Fibroblast of lung (primary cell): Measurements from ENCODE around the gene ZNF407. TPM values are rescaled to one million over a fixed set of nuclear protein-coding genes. Genes with fewer than 3 reads are reported as not detected.

Experiments used
- DNase-seq, 2 donors: peaks; one replicate each; pipeline versions ENCODE4 v3.0.0 to v3.0.0-alpha.2; 2010; ENCODE audit warnings: low read depth in 2 of 2
- H2AFZ ChIP-seq: 2 replicates; pipeline ENCODE4 v1.5.1; 2012; ENCODE audit warnings: low read length, control low read depth, inconsistent platforms
- H3K27ac ChIP-seq: 2 replicates; pipeline ENCODE4 v1.5.1; 2011; ENCODE audit warnings: low read length, control low read depth; ENCODE audit not compliant: insufficient read depth
- H3K27me3 ChIP-seq: 2 replicates; pipeline ENCODE4 v1.5.1; 2011; ENCODE audit warnings: mild to moderate bottlenecking, low read length; ENCODE audit not compliant: control insufficient read depth, insufficient read depth
- H3K36me3 ChIP-seq: 2 replicates; pipeline ENCODE4 v1.5.1; 2011; ENCODE audit warnings: low read length; ENCODE audit not compliant: control insufficient read depth, insufficient read depth
- H3K4me1 ChIP-seq: 2 replicates; pipeline ENCODE4 v1.5.1; 2011; ENCODE audit warnings: low read length; ENCODE audit not compliant: control insufficient read depth, insufficient read depth; ENCODE audit errors: extremely low read depth
- H3K4me2 ChIP-seq: 2 replicates; pipeline ENCODE4 v1.5.1; 2011; ENCODE audit warnings: low read length, control low read depth; ENCODE audit not compliant: insufficient read depth; ENCODE audit errors: extremely low read depth
- H3K4me3 ChIP-seq, 4 experiments: fragments of 200-600 bp in 1 of 4; sonication (generic) in 1 of 4; replicated peaks in 1 of 4; 2 replicates each; pipeline ENCODE4 v1.5.1; 2011 to 2016; ENCODE audit warnings: low read length in 4 of 4, low read depth in 3 of 4, mild to moderate bottlenecking in 3 of 4, control low read depth in 2 of 4, inconsistent platforms in 1 of 4, mixed read lengths in 1 of 4; ENCODE audit not compliant: insufficient read depth in 1 of 4; ENCODE audit errors: control extremely low read depth in 1 of 4
- H3K79me2 ChIP-seq: 2 replicates; pipeline ENCODE4 v1.5.1; 2012; ENCODE audit warnings: mild to moderate bottlenecking, low read length, inconsistent platforms; ENCODE audit not compliant: control insufficient read depth, insufficient read depth
- H3K9ac ChIP-seq: 2 replicates; pipeline ENCODE4 v1.5.1; 2011; ENCODE audit warnings: mild to moderate bottlenecking, low read length, control low read depth; ENCODE audit not compliant: insufficient read depth
- H3K9me3 ChIP-seq: 2 replicates; pipeline ENCODE4 v1.5.1; 2012; ENCODE audit warnings: low read depth, low read length; ENCODE audit not compliant: control insufficient read depth, insufficient read depth
- H4K20me1 ChIP-seq: 2 replicates; pipeline ENCODE4 v1.5.1; 2011; ENCODE audit warnings: low read length; ENCODE audit not compliant: control insufficient read depth, insufficient read depth; ENCODE audit errors: extremely low read depth
- EZH2 ChIP-seq: IDR thresholded peaks from 2 replicates; pipeline ENCODE4 v1.5.1; 2012; ENCODE audit warnings: low read length, control low read depth, mild to moderate bottlenecking; ENCODE audit errors: missing control alignments
- polyA plus RNA-seq, 2 donors: library from polyadenylated mRNA; depleted of rRNA in 1 of 2; stranded (reverse) in 1 of 2; unstranded in 1 of 2; fragments of >200 nt; gene quantifications; 2 replicates each; pipeline ENCODE4 v1.2.1, GENCODE V29; 2011 to 2012; ENCODE audit warnings: missing spikeins in 1 of 2
- total RNA-seq: library from RNA; depleted of rRNA; stranded (reverse); fragments of >200 nt; gene quantifications from 2 replicates; pipeline ENCODE4 v1.2.1, GENCODE V29; 2014
- TF ChIP-seq, protein P1 (sequence below), 2 donors: IDR thresholded peaks in 1 of 2; conservative IDR thresholded peaks in 1 of 2; 1 replicate in 1 of 2; 2 replicates in 1 of 2; pipeline ENCODE4 v1.5.1; 2011 to 2012; ENCODE audit warnings: low read length in 2 of 2, control low read depth in 1 of 2, inconsistent platforms in 1 of 2, low read depth in 1 of 2, mild to moderate bottlenecking in 1 of 2

The ZNF407 gene
- total and polyA plus RNA-seq, 2 donors (not counting 1 experiment from before 2014, with no cell fraction given), result 5.1 to 12.6 TPM

DNA sequence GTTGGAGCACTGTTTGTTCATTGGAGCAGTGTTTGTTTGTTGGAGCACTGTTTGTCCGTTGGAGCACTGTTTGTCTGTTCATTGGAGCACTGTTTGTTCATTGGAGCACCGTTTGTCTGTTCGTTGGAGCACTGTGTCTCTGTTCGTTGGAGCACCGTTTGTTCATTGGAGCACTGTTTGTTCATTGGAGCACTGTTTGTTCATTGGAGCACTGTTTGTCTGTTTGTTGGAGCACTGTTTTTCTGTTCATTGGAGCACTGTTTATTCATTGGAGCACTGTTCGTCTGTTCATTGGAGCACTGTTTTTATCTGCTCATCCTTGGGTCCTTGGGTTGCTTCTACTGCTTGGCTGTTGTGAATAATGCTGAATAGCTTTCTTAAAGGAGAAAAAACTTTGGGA lies 74.7 kb downstream of the ZNF407 start:
- Histone ChIP-seq H3K4me1 (no peaks in the 10 kb centered on the region), H3K27ac (no peak overlapping the region), H3K27me3 (no peaks in the 10 kb centered on the region), H3K4me2 (no peak overlapping the region), H3K4me3 (no peak overlapping the region), H3K9me3 (no peaks in the 10 kb centered on the region), H4K20me1 (no peaks in the 10 kb centered on the region), H3K79me2 (no peaks in the 10 kb centered on the region), H2AFZ (no peak overlapping the region), H3K9ac (no peak overlapping the region), H3K36me3 (no peaks in the 10 kb centered on the region)
- no peak for TF ChIP-seq EZH2
- TF ChIP-seq, protein P1, sequence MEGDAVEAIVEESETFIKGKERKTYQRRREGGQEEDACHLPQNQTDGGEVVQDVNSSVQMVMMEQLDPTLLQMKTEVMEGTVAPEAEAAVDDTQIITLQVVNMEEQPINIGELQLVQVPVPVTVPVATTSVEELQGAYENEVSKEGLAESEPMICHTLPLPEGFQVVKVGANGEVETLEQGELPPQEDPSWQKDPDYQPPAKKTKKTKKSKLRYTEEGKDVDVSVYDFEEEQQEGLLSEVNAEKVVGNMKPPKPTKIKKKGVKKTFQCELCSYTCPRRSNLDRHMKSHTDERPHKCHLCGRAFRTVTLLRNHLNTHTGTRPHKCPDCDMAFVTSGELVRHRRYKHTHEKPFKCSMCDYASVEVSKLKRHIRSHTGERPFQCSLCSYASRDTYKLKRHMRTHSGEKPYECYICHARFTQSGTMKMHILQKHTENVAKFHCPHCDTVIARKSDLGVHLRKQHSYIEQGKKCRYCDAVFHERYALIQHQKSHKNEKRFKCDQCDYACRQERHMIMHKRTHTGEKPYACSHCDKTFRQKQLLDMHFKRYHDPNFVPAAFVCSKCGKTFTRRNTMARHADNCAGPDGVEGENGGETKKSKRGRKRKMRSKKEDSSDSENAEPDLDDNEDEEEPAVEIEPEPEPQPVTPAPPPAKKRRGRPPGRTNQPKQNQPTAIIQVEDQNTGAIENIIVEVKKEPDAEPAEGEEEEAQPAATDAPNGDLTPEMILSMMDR (conservative IDR thresholded peaks at IDR 0.05 in 1 of 2, IDR thresholded peaks at IDR 0.05 in 1 of 2; ENCODE audit: low read depth in 1 of 2, low read length in 2 of 2), result no peak
- DNase-seq, result no peak

DNA sequence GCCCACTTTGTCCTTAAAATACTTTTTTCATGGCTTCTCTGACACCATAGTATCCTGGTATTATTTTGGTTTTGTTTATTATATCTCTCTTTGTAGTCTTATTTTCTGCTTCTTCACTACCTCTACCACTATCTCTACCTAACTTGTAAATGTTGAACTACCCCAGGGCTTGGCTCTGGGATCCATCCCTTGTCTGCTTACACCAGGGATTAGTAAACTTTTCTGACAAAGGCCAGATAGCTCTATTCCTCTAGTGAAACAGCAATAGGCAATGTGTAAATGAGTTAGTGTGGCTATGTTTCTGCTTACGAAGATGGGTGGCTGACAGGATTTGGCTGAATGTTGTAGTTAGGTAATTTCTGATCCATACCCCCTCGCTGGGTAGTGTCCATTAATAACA lies 76.8 kb downstream of the ZNF407 start:
- DNase-seq, result no peak
- TF ChIP-seq, protein P1 (conservative IDR thresholded peaks at IDR 0.05 in 1 of 2, IDR thresholded peaks at IDR 0.05 in 1 of 2; ENCODE audit: low read depth in 1 of 2, low read length in 2 of 2), result no peak
- TF ChIP-seq EZH2, result no peak
- Histone ChIP-seq H3K27me3 (no peaks in the 10 kb centered on the region), H3K4me2 (no peak overlapping the region), H4K20me1 (no peaks in the 10 kb centered on the region), H3K4me3 (no peak overlapping the region), H3K9me3 (no peaks in the 10 kb centered on the region), H3K79me2 (no peaks in the 10 kb centered on the region), H3K4me1 (no peaks in the 10 kb centered on the region), H2AFZ (no peak overlapping the region), H3K36me3 (no peaks in the 10 kb centered on the region), H3K27ac (no peak overlapping the region), H3K9ac (no peak overlapping the region)

DNA sequence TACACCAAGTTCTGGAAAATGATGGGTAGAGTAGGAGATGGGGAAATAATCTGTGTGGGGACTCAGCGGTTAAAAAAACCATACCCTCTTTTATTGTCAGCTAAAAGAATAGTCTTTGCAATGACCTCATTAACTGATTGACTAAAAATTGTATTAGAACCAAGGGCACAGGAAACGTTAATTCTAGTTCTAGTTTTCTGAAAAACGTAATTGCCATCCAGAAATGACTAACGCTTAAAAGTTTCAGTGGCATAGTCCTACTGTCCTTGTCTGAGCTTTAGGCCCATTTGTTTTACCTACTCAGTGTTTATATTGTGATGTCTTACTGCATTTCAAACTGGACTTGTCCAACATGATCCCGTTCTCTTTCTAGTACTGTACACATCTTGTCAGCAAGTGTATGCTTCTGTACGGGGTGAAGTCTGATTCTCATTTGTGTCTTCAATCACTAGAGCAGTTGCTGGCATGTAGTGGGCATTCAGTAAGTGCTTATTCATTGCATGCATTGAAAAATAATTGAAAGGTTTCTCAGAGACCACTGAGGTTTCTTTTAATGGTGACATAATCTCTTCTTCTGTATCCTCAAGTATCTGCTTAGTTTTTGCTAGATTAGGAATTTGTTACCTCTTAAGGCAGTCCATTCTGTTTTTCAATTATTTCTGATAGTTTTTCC lies 81.5 kb downstream of the ZNF407 start:
- Histone ChIP-seq H3K4me2 (no peak overlapping the region), H3K27ac (no peak overlapping the region)
- DNase-seq, result no peak

More for the DNA sequence above, 81.5 kb downstream of the ZNF407 start:
- Histone ChIP-seq H4K20me1 (no peaks in the 10 kb centered on the region), H3K27me3 (no peaks in the 10 kb centered on the region), H2AFZ (no peak overlapping the region), H3K4me1 (no peaks in the 10 kb centered on the region), H3K36me3 (no peaks in the 10 kb centered on the region), H3K4me3 (no peak overlapping the region), H3K9me3 (no peaks in the 10 kb centered on the region), H3K79me2 (no peaks in the 10 kb centered on the region), H3K9ac (no peak overlapping the region)
- TF ChIP-seq, protein P1 (conservative IDR thresholded peaks at IDR 0.05 in 1 of 2, IDR thresholded peaks at IDR 0.05 in 1 of 2; ENCODE audit: low read depth in 1 of 2, low read length in 2 of 2), result no peak
- TF ChIP-seq EZH2, result no peak
